ENCODE measurements around the gene ADAMTS15. TPM values are rescaled to one million over a fixed set of nuclear protein-coding genes. Genes with fewer than 3 reads are reported as not detected.
A peak's percentile ranks its signal among the peaks of the same experiment; 100 is the strongest.

The ADAMTS15 gene
- total and polyA plus RNA-seq, 2 donors (not counting 3 experiments of a cell fraction or from before 2014, with no cell fraction given), result 0.08 TPM; not detected in 1

DNA sequence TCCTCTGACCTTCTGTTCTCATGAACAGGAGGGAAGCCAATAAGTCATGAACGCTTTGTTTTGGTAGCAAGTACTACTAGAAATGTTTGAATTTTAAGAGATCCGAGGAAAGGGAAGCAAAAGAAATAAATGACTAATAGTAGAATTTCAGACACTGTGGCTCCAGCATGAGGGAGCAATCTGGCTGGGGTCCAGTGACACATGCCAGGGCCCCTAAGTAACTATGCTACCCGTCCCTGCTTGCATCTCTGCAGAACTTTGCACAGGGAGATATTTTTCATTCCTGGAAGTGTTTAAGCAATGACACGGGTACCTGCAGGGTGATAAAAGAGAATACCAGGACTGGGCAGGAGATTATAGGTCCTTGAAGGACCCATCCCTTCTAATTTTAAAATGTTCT is 12.8 kb upstream of the ADAMTS15 start:
- dilution Hi-C loops (cut with MboI; ENCODE audit: extremely low pct_ligation_motif_present, low sequenced_read_pairs) (loop anchor here (25.0 kb wide), 1 partner anchor 427 kb away; no protein-coding TSS in a partner anchor), intact Hi-C loops (cut with micrococcal nuclease) (loop anchor here (1.0 to 5.0 kb wide), 6 partner anchors 87 to 459 kb away; no protein-coding TSS in a partner anchor)
- no peaks in the 10 kb centered on the region for H3K79me2 ChIP-seq (ENCODE audit: control insufficient read depth, insufficient read depth, low read length)
- no peaks in the 10 kb centered on the region for H3K36me3 ChIP-seq (ENCODE audit: control insufficient read depth in 2 of 2, extremely low read depth in 1 of 2, insufficient read depth in 2 of 2, low read length in 2 of 2)
- CTCF ChIA-PET, result interaction anchor here (0.7 to 12.3 kb wide), 25 partner anchors 10 to 1239 kb away, joined by 3 to 464 read pairs (median 5); partner anchors contain the start of genes ADAMTS15 and SNX19
- H3K9me3 ChIP-seq (replicated peaks; ENCODE audit: control insufficient read depth, insufficient read depth, low read length), result no peaks in the 10 kb centered on the region
- H3K27me3 ChIP-seq (ENCODE audit: control insufficient read depth in 2 of 2, insufficient read depth in 2 of 2, low read length in 2 of 2), result peaks cover under 1 to 3% of the 10 kb centered on the region in 2 experiments
- no peaks in the 10 kb centered on the region for H4K20me1 ChIP-seq (replicated peaks; ENCODE audit: control insufficient read depth, extremely low read depth, insufficient read depth, low read length)
- H3K27ac ChIP-seq (ENCODE audit: insufficient read depth, low read depth, low read length), result no peak overlapping the region
- no peak overlapping the region for H3K9ac ChIP-seq (replicated peaks; ENCODE audit: extremely low read depth, insufficient read depth, low read length)
- POLR2A ChIA-PET, result no interaction called here
- DNase-seq (ENCODE audit: low read depth, low spot score), result peak; percentile 9
- no peak overlapping the region for H3K4me2 ChIP-seq (ENCODE audit: insufficient read depth, low read length)
- H3K9me1 ChIP-seq (replicated peaks; ENCODE audit: control insufficient read depth, extremely low read depth, insufficient read depth, low read length), result no peaks in the 10 kb centered on the region
- no peak overlapping the region for H2AFZ ChIP-seq (ENCODE audit: low read depth, low read length)
- H3K4me1 ChIP-seq (ENCODE audit: control insufficient read depth, extremely low read depth, insufficient read depth, low read length), result no peaks in the 10 kb centered on the region
- TF ChIP-seq MYC (IDR thresholded peaks at IDR 0.05; ENCODE audit: low read depth, low read length), result no peak
- no peak for TF ChIP-seq JUN (IDR thresholded peaks at IDR 0.05; ENCODE audit: borderline replicate concordance, insufficient read depth, insufficient read length, low read depth)
- no peak for TF ChIP-seq FOS (IDR thresholded peaks at IDR 0.05; ENCODE audit: borderline replicate concordance, insufficient read depth, low read length)
- TF ChIP-seq, protein P1, sequence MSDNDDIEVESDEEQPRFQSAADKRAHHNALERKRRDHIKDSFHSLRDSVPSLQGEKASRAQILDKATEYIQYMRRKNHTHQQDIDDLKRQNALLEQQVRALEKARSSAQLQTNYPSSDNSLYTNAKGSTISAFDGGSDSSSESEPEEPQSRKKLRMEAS (IDR thresholded peaks at IDR 0.05; ENCODE audit: insufficient read depth, insufficient read length), result no peak
- no peak for TF ChIP-seq POLR2A (IDR thresholded peaks at IDR 0.05; ENCODE audit: low read depth, low read length)
- TF ChIP-seq EZH2 (IDR thresholded peaks at IDR 0.05; ENCODE audit: borderline replicate concordance, low read depth, low read length, severe bottlenecking), result no peak
- no peak for TF ChIP-seq POLR2AphosphoS5 (IDR thresholded peaks at IDR 0.05; ENCODE audit: insufficient read depth, low read depth, low read length)
- no peak for TF ChIP-seq GATA2 (IDR thresholded peaks at IDR 0.05; ENCODE audit: insufficient read depth, insufficient read length, low read depth, low read length)
- TF ChIP-seq, protein P2, sequence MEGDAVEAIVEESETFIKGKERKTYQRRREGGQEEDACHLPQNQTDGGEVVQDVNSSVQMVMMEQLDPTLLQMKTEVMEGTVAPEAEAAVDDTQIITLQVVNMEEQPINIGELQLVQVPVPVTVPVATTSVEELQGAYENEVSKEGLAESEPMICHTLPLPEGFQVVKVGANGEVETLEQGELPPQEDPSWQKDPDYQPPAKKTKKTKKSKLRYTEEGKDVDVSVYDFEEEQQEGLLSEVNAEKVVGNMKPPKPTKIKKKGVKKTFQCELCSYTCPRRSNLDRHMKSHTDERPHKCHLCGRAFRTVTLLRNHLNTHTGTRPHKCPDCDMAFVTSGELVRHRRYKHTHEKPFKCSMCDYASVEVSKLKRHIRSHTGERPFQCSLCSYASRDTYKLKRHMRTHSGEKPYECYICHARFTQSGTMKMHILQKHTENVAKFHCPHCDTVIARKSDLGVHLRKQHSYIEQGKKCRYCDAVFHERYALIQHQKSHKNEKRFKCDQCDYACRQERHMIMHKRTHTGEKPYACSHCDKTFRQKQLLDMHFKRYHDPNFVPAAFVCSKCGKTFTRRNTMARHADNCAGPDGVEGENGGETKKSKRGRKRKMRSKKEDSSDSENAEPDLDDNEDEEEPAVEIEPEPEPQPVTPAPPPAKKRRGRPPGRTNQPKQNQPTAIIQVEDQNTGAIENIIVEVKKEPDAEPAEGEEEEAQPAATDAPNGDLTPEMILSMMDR (IDR thresholded peaks at IDR 0.05; ENCODE audit: extremely low read depth in 1 of 2, insufficient read depth in 1 of 2, low read depth in 1 of 2, low read length in 2 of 2), result no peak
- no peak overlapping the region for H3K4me3 ChIP-seq (replicated peaks in 1 of 3; ENCODE audit: insufficient read depth in 1 of 3, low read depth in 1 of 3, low read length in 3 of 3)
- BruUV-seq (replicated peaks), result no TSS peak
- no peak for FAIRE-seq

All from endothelial cell of umbilical vein (primary cell).